HL-60 (cell line): ENCODE data around the gene ARL3.

ENCODE experiments used
- DNase-seq, 2 experiments: peaks; one replicate each; pipeline ENCODE4 v3.0.0-alpha.2; 2010 to 2020; ENCODE audit warnings: low read depth in 1 of 2, low spot score in 1 of 2
- H3K27ac ChIP-seq: fragments of 250-450 bp; sonication (Bioruptor Pico); replicated peaks from 2 replicates; pipeline ENCODE4 v1.5.1; 2020; ENCODE audit warnings: mild to moderate bottlenecking, moderate library complexity
- H3K27me3 ChIP-seq: fragments of 250-450 bp; sonication (Bioruptor Pico); 2 replicates; pipeline ENCODE4 v1.5.1; 2021; ENCODE audit warnings: mild to moderate bottlenecking, moderate library complexity; ENCODE audit not compliant: insufficient read depth, poor library complexity, severe bottlenecking
- H3K4me3 ChIP-seq: replicated peaks from 2 replicates; pipeline ENCODE4 v1.5.1; 2011; ENCODE audit warnings: mild to moderate bottlenecking, control low read depth, low read length; ENCODE audit not compliant: insufficient read depth
- CTCF ChIP-seq: IDR thresholded peaks from one replicate; pipeline ENCODE4 v1.5.1; 2011; ENCODE audit warnings: low read length, control low read depth, inconsistent platforms; ENCODE audit not compliant: insufficient read depth
- GABPA ChIP-seq: IDR thresholded peaks from 2 replicates; pipeline ENCODE4 v1.6.1; 2012; ENCODE audit warnings: low read depth
- POLR2AphosphoS5 ChIP-seq: IDR thresholded peaks from 2 replicates; pipeline ENCODE4 v1.6.1; 2012; ENCODE audit warnings: low read depth
- REST ChIP-seq: IDR thresholded peaks from 2 replicates; pipeline ENCODE4 v1.6.1; 2012; ENCODE audit warnings: low read depth; ENCODE audit not compliant: insufficient replicate concordance
- SPI1 ChIP-seq: IDR thresholded peaks from 2 replicates; pipeline ENCODE4 v1.6.1; 2012; ENCODE audit warnings: low read depth, mild to moderate bottlenecking, borderline replicate concordance

Gene ARL3

GRCh38 chr10:102642736-102643335, 71.4 kb downstream of the ARL3 start:
- Histone ChIP-seq H3K27me3 (no peaks in the 10 kb centered on the region), H3K27ac (peak overlapping the region; percentile 98), H3K4me3 (peak overlapping the region; percentile 58)
- TF ChIP-seq GABPA (no peak), REST (no peak), POLR2AphosphoS5 (peak; percentile 32)
- DNase-seq = peak in 1 of 2 experiments; percentile 31

GRCh38 chr10:102641880-102642735, 72.1 kb downstream of the ARL3 start:
- Histone ChIP-seq H3K27ac (peak overlapping the region; percentile 98), H3K27me3 (no peaks in the 10 kb centered on the region), H3K4me3 (peak overlapping the region; percentile 58)
- TF ChIP-seq GABPA = no peak
- peak; percentile 38; the same call in 1 of the 2 replicates for TF ChIP-seq POLR2AphosphoS5
- no peak for TF ChIP-seq SPI1
- peak; percentile 94 to 99 for DNase-seq

- H3K4me3 ChIP-seq = no peak overlapping the region; the same call in 1 of the 2 replicates
- TF ChIP-seq GABPA (no peak), REST (no peak), POLR2AphosphoS5 (no peak), SPI1 (no peak), CTCF (no peak)
- H3K27me3 ChIP-seq = no peaks in the 10 kb centered on the region
- H3K27ac ChIP-seq = peak overlapping the region; percentile 98
- no peak for DNase-seq
These were observed 72.8 kb downstream of the ARL3 start for GRCh38 chr10:102641402-102641801.

GRCh38 chr10:102639537-102639936, 74.7 kb downstream of the ARL3 start:
- no peak overlapping the region for H3K27ac ChIP-seq
- no peaks in the 10 kb centered on the region for H3K27me3 ChIP-seq
- no peak for DNase-seq
- TF ChIP-seq REST (no peak), GABPA (no peak), POLR2AphosphoS5 (no peak), CTCF (no peak), SPI1 (no peak)
- H3K4me3 ChIP-seq = no peak overlapping the region
